Superior temporal gyrus (tissue), 1 donor: ENCODE results near the gene FAM83B.
"Not testable (repeated sequence)": the region's sequence is repeated elsewhere in the genome, so short reads cannot be mapped to it uniquely, and the experiment has no call there.

ENCODE experiments used
- DNase-seq: peaks from one replicate; pipeline ENCODE4 v3.0.0-alpha.2; 2016; ENCODE audit errors: extremely low spot score

Gene FAM83B, protein sequence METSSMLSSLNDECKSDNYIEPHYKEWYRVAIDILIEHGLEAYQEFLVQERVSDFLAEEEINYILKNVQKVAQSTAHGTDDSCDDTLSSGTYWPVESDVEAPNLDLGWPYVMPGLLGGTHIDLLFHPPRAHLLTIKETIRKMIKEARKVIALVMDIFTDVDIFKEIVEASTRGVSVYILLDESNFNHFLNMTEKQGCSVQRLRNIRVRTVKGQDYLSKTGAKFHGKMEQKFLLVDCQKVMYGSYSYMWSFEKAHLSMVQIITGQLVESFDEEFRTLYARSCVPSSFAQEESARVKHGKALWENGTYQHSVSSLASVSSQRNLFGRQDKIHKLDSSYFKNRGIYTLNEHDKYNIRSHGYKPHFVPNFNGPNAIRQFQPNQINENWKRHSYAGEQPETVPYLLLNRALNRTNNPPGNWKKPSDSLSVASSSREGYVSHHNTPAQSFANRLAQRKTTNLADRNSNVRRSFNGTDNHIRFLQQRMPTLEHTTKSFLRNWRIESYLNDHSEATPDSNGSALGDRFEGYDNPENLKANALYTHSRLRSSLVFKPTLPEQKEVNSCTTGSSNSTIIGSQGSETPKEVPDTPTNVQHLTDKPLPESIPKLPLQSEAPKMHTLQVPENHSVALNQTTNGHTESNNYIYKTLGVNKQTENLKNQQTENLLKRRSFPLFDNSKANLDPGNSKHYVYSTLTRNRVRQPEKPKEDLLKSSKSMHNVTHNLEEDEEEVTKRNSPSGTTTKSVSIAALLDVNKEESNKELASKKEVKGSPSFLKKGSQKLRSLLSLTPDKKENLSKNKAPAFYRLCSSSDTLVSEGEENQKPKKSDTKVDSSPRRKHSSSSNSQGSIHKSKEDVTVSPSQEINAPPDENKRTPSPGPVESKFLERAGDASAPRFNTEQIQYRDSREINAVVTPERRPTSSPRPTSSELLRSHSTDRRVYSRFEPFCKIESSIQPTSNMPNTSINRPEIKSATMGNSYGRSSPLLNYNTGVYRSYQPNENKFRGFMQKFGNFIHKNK

DNA sequence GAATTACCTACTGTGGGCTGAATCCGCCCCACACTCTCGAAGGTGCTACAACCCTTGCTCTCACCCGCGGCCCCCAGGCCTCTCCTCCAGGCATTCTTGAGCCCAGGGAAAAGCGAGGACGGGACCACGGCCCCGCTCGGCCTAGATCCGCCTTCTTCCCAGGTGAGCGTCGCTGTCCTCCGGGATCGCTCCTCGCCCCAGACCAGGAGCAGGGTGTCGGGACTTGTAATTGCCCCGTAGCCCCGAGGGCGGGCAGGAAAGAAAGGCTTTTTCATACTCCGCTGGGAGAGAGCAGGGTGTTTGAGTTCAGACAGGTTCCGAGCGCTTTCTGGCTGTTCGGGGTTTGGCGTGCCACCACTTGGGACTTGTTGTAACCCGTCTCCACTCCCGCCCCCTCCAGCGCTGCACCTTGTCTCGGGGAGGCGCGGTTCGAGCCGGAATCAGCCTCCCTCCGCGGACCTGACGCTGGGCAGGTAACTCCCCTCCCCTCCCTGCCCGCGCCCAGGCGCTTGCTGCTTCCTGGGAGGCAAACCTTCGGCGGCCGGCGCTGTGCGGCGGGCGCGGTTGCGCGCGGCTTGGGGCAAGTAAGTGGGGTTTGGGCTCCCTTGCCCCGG lies at the start of gene FAM83B:
Gene FAM83B (plus strand): TSS at position 529 of the 614 bp plus-strand sequence. CDS start 23,476 bp downstream, outside the sequence.
- no peak for DNase-seq

- not testable (repeated sequence) for DNase-seq
Measured at GRCh38 chr6:54796918-54797317, 49.7 kb upstream of the FAM83B start.

GRCh38 chr6:54800050-54800600 lies 46.4 kb upstream of the FAM83B start:
- DNase-seq = no peak

DNA sequence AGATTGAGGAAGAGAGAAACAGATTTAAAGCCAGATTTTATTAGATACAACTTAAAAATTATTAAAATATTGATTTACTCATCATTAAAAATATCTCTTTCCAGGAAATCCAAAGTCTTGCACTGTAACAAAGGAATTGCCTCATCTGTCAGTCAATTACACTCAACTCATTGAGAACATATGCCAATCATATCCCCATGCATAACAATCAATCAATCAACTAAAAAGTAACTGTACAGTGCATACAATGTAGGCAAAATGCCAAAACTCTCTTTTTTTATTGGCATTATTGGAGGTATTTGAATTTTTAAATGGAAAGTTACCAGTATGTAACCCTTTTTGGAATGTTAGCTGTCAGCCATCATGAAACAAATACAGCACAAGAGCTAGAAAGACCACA lies 45.3 kb upstream of the FAM83B start:
- no peak for DNase-seq

DNA sequence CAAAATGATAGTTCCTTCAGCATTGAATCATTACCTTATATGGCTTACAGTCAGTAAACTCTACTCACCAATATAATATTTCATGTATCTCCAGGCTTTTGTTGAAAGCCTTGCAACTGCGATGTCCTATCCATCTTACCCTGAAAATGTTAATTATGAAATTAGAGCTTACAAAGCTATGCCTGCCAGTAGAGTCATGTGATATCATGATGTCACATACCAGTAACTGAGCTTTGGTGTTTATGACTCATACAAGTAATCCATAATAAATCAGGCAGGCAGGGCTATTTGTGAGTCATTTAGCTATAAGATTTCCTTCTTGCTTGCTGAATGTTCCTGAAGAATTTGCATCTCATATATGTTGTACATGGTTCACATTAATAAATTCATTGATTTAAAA lies 44.9 kb upstream of the FAM83B start:
- no peak for DNase-seq

- no peak for DNase-seq
Measured at GRCh38 chr6:54802775-54803634, 43.6 kb upstream of the FAM83B start.

DNA sequence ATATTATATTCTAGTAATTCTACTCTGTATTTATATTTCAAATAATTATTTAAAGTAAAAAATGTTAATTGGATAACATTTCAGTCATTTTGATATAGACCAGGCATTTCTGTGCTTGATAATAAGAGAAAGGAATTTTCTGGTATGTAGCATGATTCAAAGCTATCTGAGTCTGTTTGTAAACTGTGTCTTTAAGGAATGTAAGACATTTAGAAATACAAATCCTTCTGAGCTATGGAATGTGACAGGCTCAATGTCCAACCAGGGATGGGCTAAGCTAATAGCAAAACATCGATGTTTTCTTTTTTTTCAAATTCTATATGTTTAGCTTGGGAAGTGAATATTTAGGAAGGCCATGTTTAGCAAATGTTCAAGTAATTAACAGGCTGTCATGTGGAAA lies 41.5 kb upstream of the FAM83B start:
- DNase-seq = no peak

DNA sequence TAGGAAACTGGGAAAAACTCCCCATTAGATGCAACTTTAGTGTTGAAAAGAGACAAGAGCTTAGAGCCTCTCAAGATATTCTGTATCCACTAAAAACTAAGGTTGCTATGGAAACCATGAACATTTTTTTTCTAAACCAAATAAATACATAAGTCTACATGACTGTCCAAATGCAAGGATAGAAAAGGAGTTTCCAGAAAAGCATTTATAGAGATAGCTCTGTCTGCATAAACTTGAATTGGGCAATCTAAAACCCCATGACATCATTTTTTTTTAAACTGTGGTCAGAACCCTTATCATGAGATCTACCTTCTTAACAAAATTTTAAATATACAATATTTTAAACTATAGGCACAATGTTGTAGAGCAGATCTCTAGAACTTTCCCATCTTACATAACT lies 36.4 kb upstream of the FAM83B start:
- no peak for DNase-seq

GRCh38 chr6:54813892-54814291 lies 32.7 kb upstream of the FAM83B start:
- DNase-seq = no peak

GRCh38 chr6:54817236-54817635 lies 29.3 kb upstream of the FAM83B start:
- DNase-seq = no peak

DNA sequence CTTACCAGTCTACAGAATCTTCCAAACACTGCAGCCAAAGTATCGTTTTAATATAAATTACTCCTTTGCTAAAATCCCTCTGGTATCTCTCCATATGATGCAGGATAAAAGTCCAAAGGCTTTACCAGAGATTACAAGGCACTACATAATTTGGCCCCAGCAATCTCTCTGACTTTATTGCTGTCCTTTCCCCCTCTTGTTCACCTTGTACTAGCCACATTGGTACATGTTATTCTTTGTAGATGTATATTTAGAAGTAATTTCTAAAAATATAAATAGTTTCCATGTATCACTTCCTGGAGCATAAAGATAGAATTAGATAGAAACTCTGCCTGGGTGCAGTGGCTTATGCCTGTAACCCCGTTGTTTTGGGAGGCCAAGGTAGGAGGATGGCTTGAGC lies 28.7 kb upstream of the FAM83B start:
- DNase-seq = no peak

- not testable (repeated sequence) for DNase-seq
Measured at GRCh38 chr6:54824225-54824624, 22.3 kb upstream of the FAM83B start.

GRCh38 chr6:54827010-54827409 lies 19.6 kb upstream of the FAM83B start:
- DNase-seq = no peak

DNA sequence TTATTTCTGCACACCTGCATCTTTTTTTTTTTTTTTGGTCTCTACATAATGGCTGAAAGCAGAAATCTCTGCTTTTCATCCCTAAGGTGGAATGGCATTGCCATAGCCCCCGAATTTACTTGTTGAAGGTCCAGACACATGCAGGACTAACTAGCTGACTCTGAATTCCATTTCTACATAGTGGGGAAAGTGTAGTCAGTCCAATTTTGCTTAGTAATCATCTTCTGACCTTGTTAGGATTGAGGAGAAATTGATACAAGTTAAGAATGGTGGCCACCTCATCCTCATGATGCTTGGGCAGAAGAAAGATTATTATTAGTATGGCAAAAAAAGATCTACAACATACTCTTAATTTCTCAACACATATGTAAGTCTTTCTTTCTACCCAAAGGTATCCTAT lies 16.4 kb upstream of the FAM83B start:
- DNase-seq = no peak

- DNase-seq = no peak
Measured at GRCh38 chr6:54835176-54835575, 11.4 kb upstream of the FAM83B start.

- DNase-seq = no peak
Measured at GRCh38 chr6:54846857-54847674, 495 bp downstream of the FAM83B start.

DNA sequence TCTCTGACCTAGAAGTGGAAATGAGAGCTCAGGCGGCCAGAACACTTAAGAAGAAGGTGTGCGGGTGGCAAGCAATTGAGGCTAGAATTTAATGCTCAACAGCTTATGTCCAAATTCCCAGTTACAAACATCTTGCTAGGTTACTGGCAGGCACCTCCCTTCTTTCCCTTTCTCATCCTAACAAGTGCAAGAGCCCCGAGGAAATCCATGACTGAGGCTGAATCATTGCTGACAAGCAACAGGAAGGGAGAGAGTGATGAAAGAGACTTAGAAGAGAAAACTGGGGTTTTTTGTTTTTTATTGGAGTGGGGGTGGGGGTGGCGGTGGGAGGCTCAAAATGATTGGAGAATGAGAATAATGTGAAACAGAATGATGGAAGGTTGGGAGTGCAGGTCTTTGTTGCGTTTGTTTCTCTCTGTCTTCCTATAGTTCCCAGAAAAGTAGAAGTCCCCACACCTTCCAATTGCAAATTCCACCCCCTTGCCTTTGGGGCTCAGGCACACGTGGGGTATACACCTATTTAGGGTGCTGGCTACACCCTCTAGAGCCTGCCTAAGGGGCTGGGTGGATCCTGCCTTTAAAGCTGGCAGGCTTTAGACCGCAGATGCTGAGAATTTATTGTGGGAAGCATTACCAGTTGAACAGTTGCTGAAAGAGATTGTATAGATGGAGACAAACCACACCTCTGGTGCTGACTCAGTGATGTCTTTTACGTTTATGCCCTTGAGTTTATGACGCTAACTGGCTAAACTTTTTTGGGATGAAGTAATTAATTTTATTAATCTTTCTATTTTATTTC lies 1.4 kb downstream of the FAM83B start:
- no peak for DNase-seq

DNA sequence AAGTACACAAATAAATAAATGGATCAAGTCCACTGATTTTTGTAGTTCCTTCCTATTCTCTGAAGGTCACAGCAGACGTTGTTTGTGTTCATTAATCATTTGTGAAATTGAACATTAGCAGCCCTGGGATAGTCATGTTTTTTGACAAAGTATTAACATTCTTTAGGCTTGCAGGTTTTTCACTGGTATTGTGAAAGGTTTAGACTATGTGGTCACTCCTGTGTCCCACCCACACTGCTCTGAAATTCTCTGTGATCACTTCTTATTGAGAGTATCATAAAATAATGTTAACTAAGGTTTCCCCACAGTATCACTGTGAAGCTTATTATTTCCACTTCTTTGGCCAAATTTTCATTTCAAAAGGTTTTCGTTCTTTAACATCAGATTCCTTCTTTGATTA lies 3.5 kb downstream of the FAM83B start:
- no peak for DNase-seq

GRCh38 chr6:54856129-54856528 lies 9.6 kb downstream of the FAM83B start:
- no peak for DNase-seq
